GM19035 (cell line): ENCODE measurements around the gene SSUH2.

ENCODE experiments used
- ATAC-seq: cut with Tn5 transposase; IDR thresholded peaks from one replicate; pipeline ENCODE4 v1.9.1; 2021; ENCODE audit not compliant: unreplicated experiment

SSUH2 gene

GRCh38 chr3:8618950-8619349 lies 25.6 kb downstream of the SSUH2 start:
- no peak for ATAC-seq

GRCh38 chr3:8617921-8618320 lies 26.7 kb downstream of the SSUH2 start:
- ATAC-seq: no peak

- no peak for ATAC-seq
Observed at GRCh38 chr3:8610951-8611350, 33.6 kb downstream of the SSUH2 start.

- no peak for ATAC-seq
Observed at GRCh38 chr3:8608791-8609467, 35.7 kb downstream of the SSUH2 start.

- no peak for ATAC-seq
Observed at GRCh38 chr3:8608041-8608790, 36.4 kb downstream of the SSUH2 start.

- ATAC-seq: no peak
Observed at GRCh38 chr3:8607234-8608040, 37.2 kb downstream of the SSUH2 start.

GRCh38 chr3:8606701-8607231 lies 37.8 kb downstream of the SSUH2 start:
- ATAC-seq: no peak

GRCh38 chr3:8604988-8605387 lies 39.6 kb downstream of the SSUH2 start:
- ATAC-seq: no peak

- ATAC-seq: no peak
Observed at GRCh38 chr3:8604006-8604405, 40.6 kb downstream of the SSUH2 start.

- no peak for ATAC-seq
Observed at GRCh38 chr3:8603115-8603710, 41.4 kb downstream of the SSUH2 start.

- ATAC-seq: no peak
Observed at GRCh38 chr3:8600457-8600856, 44.1 kb downstream of the SSUH2 start.

- ATAC-seq: no peak
Observed at GRCh38 chr3:8599146-8599545, 45.5 kb downstream of the SSUH2 start.

GRCh38 chr3:8597219-8597853 lies 47.3 kb downstream of the SSUH2 start:
- no peak for ATAC-seq

GRCh38 chr3:8596321-8597218 lies 48.0 kb downstream of the SSUH2 start:
- ATAC-seq: no peak

GRCh38 chr3:8595695-8596115 lies 48.9 kb downstream of the SSUH2 start:
- ATAC-seq: no peak

- ATAC-seq: no peak
Observed at GRCh38 chr3:8595252-8595651, 49.3 kb downstream of the SSUH2 start.

GRCh38 chr3:8593021-8593827 lies 51.4 kb downstream of the SSUH2 start:
- ATAC-seq: no peak

- no peak for ATAC-seq
Observed at GRCh38 chr3:8589880-8590556, 54.6 kb downstream of the SSUH2 start.
